NCI-H187 treated with DMSO at 0.1 percent for 48 hours (cell line): ENCODE measurements around the gene CTPS1.

Source experiments
- DNase-seq: peaks from one replicate; lab custom pipeline; 2025; lab: John Stamatoyannopoulos, UW

The CTPS1 gene

DNA sequence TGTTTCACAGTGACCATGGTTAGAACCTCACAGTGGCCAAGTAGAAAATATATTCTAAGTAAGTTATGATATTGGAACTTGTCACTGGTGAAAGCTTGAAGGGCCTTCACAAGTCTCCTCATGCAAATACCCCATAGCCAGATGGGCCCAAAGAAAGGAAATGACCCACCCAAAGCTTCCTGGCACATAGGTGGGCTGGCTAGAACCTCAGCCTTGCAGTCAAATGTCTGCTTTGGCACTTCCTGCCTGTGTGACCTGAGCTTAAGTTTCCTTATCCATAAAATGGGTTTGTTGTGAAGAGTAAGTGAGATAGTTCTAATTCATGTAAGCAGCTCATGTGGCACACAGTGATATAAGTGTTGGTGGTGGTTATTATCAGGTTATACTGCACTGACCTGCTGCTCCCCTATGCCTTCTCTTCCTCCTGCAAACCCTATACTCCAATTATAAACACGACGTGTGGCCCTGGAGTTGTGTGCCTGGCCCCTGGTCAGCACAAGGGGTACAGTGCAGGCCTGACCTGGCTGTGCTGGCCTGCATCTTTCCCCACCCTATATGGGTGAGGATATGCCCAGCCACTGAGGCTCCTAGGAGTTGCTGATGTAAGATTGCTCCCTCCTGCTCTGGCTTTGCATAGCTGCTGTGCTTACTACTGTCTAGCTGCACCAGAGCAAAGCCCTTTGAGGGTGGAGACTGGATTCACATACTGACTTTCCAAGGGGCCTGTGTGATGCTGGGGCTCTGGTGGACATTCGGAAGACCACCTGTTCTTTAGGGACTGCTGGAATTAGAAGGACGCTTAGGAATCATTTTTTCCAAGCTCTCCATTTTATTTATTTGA lies 46.7 kb downstream of the CTPS1 start:
- DNase-seq = no peak

DNA sequence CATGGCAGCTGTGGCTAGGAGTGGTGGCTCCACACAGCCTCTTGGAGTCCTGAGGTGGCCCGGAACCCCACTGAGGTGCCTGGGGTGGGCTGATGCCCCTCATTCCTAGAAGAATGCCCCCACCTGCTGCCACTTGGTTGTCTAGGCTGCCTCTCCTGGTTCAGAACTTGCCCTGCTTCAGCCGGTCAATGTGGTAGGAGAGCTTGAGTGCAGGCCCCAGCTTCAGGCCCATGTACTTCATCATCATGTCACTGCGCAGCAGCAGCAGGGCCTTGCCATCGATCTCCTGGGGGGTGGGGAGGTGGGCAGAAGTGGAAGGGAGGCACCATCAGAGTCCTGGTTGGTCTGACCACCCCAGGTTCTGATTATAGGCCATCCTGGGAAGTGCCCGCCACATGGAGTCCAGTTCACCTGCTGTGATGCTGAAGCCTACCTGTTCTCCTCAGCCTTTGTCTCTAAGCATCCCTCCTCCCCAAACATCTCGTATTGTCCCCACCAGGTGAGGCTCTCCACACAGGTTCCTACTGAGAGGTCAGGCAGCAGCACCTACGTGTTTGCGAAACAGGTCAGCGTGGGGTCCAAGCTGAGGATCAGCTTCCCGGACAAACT lies 48.6 kb downstream of the CTPS1 start:
- DNase-seq = no peak

DNA sequence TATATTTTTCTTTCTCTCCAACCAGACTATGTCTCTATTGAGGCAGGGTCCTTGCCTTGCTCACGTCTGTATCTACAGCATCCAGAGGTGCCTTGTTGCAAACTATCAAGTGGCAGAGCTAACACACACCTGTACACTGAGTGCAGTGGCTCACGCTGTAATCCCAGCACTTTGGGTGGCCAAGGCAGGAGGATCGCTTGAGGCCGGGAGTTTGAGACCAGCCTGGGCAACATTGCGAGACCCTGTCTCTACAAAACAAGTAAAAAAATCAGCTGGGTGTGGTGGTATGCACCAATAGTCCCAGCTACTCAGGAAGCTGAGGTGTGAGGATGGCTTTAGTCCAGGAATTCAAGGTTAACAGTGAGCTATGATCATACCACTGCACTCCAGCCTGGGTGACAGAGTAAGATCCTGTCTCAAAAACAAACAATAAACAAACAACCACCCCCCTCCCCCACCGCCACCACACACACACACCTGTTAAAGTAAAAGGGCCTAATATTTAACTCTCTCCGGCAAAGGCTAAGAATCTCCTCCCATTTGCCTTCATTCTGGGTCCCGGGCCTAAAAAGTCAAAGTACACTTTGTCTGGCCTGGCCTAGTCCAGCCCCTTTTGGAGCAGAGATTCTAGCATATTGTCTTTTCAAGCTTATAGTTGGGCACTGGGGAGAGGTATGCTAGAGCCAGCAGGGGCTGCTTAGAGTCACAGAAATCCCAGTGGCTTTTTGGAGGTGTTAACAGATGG lies 51.5 kb downstream of the CTPS1 start:
- no peak for DNase-seq

DNA sequence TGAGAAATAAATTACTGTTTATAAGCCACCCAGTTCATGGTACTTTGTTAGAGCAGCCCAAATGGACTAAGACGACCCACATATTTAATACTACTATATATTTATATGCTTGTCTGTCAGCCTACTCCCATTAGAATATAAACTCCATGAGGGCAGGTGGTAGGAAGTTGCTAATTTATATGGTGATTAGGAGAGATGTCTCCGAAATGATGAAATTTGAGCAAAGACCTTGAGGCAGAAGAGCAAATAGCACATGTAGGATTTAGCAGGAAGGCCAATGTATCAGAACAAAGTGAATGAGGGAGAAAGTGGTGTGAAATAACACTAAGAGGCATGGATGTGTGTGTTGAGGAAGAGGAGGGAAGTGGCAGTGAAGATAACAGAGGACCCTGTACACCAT lies 52.7 kb downstream of the CTPS1 start:
- no peak for DNase-seq

DNA sequence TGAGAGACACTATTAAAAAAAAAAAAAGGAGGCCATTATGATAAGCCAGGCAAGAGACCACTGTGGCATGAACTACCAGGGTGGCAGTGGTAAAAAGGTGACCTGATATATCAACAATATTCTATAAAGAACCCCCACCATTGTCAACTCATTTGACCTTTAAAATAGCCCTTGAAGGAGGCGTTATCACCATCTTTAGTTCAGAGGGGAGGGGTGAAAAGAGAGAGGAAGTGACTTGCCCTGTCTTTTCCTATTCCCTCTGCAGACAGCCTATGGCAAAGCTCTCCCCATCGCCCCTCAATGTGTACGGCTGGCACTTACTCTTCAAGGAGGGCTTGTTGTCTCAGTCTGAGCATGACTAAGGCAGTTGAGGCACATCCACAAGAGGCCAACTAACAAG lies 53.8 kb downstream of the CTPS1 start:
- no peak for DNase-seq

- no peak for DNase-seq
Observed at GRCh38 chr1:41037116-41037903, 57.8 kb downstream of the CTPS1 start.

- DNase-seq = no peak
Observed at GRCh38 chr1:41038110-41038509, 58.6 kb downstream of the CTPS1 start.

DNA sequence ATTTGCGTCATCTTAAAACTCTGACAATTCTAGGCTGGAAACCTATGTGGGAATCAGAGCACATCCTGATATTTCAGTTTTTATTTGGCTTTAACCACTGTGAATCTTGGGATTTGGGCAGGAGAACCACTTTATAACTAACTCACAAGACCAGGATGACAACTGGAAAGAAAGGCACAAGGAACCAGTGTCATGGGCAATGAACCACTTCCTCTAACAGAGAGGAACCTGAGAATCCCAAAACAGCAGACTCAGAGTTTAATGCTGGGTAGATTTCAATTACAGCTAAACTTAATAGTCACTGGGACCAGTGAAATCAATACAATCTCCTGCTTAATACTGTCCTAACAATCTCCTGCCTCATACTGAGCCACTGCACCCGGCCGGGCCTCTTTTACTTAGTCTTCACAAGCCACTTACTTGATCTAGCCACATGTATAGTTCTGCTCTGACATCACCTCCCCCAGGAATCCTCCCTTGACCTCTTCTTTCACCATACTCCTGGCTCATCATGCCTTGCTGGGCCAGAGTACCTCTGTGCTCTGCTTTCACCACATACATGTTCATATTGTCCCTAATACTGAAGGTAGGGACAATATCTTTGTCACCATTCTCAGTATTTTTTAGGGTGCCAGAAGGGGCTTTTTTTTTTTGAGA lies 62.2 kb downstream of the CTPS1 start:
- no peak for DNase-seq

- no peak for DNase-seq
Observed at GRCh38 chr1:41044187-41044586, 64.7 kb downstream of the CTPS1 start.

- DNase-seq = no peak
Observed at GRCh38 chr1:41045740-41046139, 66.2 kb downstream of the CTPS1 start.

DNA sequence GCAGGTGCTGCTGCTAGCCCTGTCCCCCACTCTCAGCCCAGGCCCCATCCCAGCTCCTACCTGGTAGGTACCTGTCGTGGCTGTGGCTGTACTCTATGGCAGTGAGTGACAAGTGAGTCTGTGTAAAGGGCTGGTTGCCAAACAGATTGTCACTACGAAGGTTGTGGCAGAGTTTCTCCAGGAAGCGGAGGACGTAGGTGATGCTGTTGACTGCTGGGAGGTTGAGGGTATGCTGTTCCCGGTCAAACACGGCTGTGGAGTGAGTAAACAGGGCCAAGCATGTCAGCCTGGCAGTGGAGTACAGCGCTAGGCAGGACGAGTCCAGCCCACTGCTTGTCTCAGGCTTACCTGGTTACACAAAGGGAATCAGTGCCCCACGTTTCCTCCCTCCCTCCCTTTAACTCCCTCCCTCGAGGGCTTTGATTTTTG lies 66.9 kb downstream of the CTPS1 start:
- DNase-seq = no peak

- no peak for DNase-seq
Observed at GRCh38 chr1:41048540-41048939, 69.0 kb downstream of the CTPS1 start.

DNA sequence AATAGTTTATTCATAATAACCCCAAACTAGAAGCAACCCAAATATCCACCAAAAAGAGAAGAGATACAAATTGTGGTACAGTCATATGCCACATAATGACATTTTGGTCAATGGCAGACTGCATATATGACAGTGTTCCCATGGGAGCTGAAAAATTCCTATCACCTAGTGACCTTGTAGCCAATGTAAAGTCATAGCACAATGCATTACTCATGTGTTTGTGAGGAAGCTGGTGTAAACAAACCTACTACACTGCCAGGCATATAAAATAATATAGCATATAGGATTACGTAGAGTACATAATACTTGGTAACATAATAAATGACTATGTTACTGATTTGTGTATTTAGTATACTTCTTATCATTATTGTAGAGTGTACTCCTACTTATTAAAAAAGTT lies 71.5 kb downstream of the CTPS1 start:
- DNase-seq = no peak

GRCh38 chr1:41053316-41053715 lies 73.8 kb downstream of the CTPS1 start:
- no peak for DNase-seq

DNA sequence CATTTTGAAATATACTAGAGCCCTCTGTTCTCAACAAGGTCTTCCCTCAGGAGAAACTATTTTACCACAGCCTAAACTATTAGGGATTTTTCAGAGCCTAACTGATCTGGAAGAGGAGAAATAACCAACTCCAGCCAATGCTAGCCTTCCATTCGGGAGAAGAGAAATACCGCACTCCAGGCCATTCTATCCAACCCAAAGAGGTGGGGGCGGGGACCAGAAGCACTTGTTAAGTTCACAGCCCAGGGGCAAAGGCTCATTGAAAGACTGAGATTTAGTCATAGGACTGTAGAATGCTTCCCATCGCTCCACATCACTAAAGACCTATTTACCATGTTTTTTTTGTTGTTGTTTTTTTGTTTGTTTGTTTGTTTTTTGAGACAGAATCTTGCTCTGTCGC lies 77.4 kb downstream of the CTPS1 start:
- DNase-seq = no peak
